ENCODE measurements around the gene MRPS30.

GRCh38 chr5:44844744-44845143, 36.0 kb downstream of the MRPS30 start:
- no peak for TF ChIP-seq POLR2A (IDR thresholded peaks at IDR 0.05)
- TF ChIP-seq CTCF (IDR thresholded peaks at IDR 0.05), result no peak
